HepG2 (cell line): ENCODE results near the gene EBF3. TPM values are rescaled to one million over a fixed set of nuclear protein-coding genes. Genes with fewer than 3 reads are reported as not detected.
"Not testable (repeated sequence)": the region's sequence is repeated elsewhere in the genome, so short reads cannot be mapped to it uniquely, and the experiment has no call there.

Experiments
- ATAC-seq: fragments of 200-7000 bp; cut with Tn5 transposase; 3 replicates; pipeline ENCODE4 v1.9.1; 2020; ENCODE audit warnings: mild to moderate bottlenecking, moderate library complexity
- BruUV-seq: library from RNA; stranded (reverse); fragments of 400-500 nt; replicated peaks from 2 replicates; lab custom pipeline; 2021; lab: Mats Ljungman, UMichigan
- CTCF ChIA-PET: fragments of 300-600 bp; formaldehyde crosslinking; extraction: SDS; loops from one replicate; lab custom pipeline; 2021; ENCODE audit warnings: low total read pairs, inconsistent platforms, low intra/inter-chr PET ratio; lab: Yijun Ruan, JAX
- POLR2A ChIA-PET: fragments of 350-600 bp; sonication (Branson Sonifier 250); formaldehyde crosslinking; loops from one replicate; lab custom pipeline; 2020; ENCODE audit warnings: antibody characterized with exemption, inconsistent platforms; lab: Yijun Ruan, JAX
- DNase-seq: peaks from one replicate; pipeline ENCODE4 v3.0.0-alpha.2; 2015; ENCODE audit warnings: low spot score
- FAIRE-seq: peaks from 3 replicates; lab custom pipeline; 2011; peaks lifted over from hg19 to GRCh38; lab: Jason Lieb, UNC
- H2AFZ ChIP-seq: one replicate; pipeline ENCODE4 v1.6.1; 2011; ENCODE audit warnings: low read length, inconsistent platforms
- H3K27ac ChIP-seq: fragments of 300-600 bp; 3 replicates; pipeline ENCODE4 v1.8.0; 2011; ENCODE audit warnings: mixed run types, mild to moderate bottlenecking, mixed read lengths, low read length, inconsistent platforms; ENCODE audit not compliant: insufficient read depth; ENCODE audit errors: extremely low read length
- H3K27me3 ChIP-seq, 2 experiments: fragments of 200-600 bp in 1 of 2; 2 replicates in 1 of 2; 3 replicates in 1 of 2; pipeline versions ENCODE4 v1.6.0 to v1.8.0; 2011; ENCODE audit warnings: low read length in 2 of 2, mild to moderate bottlenecking in 2 of 2, moderate library complexity in 2 of 2, inconsistent platforms in 1 of 2; ENCODE audit not compliant: insufficient read depth in 2 of 2, control insufficient read depth in 1 of 2
- H3K36me3 ChIP-seq, 2 experiments: fragments of 200-600 bp in 1 of 2; replicated peaks in 1 of 2; 2 replicates in 1 of 2; 3 replicates in 1 of 2; pipeline versions ENCODE4 v1.5.1 to v1.8.0; 2011; ENCODE audit warnings: low read length in 2 of 2, inconsistent platforms in 1 of 2; ENCODE audit not compliant: insufficient read depth in 2 of 2, control insufficient read depth in 1 of 2
- H3K4me1 ChIP-seq: 2 replicates; pipeline ENCODE4 v1.5.1; 2012; ENCODE audit warnings: low read length, inconsistent platforms; ENCODE audit not compliant: insufficient read depth
- H3K4me2 ChIP-seq: 2 replicates; pipeline ENCODE4 v1.6.0; 2011; ENCODE audit warnings: low read depth, low read length, inconsistent platforms
- H3K4me3 ChIP-seq, 3 experiments: fragments of 200-600 bp in 1 of 3; sonication (generic), shearing (Covaris generic) in 1 of 3; replicated peaks in 1 of 3; 2 replicates each; pipeline ENCODE4 v1.5.1; 2011 to 2016; ENCODE audit warnings: low read length in 3 of 3, inconsistent platforms in 2 of 3, low read depth in 2 of 3, mild to moderate bottlenecking in 2 of 3, control low read depth in 1 of 3, mixed read lengths in 1 of 3; ENCODE audit not compliant: insufficient read depth in 1 of 3
- H3K79me2 ChIP-seq: one replicate; pipeline ENCODE4 v1.6.1; 2011; ENCODE audit warnings: low read length, inconsistent platforms; ENCODE audit not compliant: insufficient read depth
- H3K9ac ChIP-seq: 2 replicates; pipeline ENCODE4 v1.6.0; 2011; ENCODE audit warnings: mild to moderate bottlenecking, low read depth, low read length, inconsistent platforms; ENCODE audit not compliant: insufficient read depth
- H3K9me3 ChIP-seq: 2 replicates; pipeline ENCODE4 v1.5.1; 2012; ENCODE audit warnings: mild to moderate bottlenecking, low read length
- H4K20me1 ChIP-seq: 2 replicates; pipeline ENCODE4 v1.6.0; 2011; ENCODE audit warnings: inconsistent platforms, mild to moderate bottlenecking, low read length, moderate library complexity; ENCODE audit not compliant: insufficient read depth
- ARID2 ChIP-seq: sonication (generic); formaldehyde crosslinking; IDR thresholded peaks from 2 replicates; pipeline ENCODE4 v1.8.1; 2022; ENCODE audit warnings: mild to moderate bottlenecking, missing genetic modification reagents, borderline replicate concordance
- HNF4A ChIP-seq: sonication (generic); formaldehyde crosslinking; IDR thresholded peaks from 2 replicates; pipeline ENCODE4 v1.4.0; 2020; ENCODE audit warnings: missing genetic modification reagents
- MTF1 ChIP-seq: sonication (generic); formaldehyde crosslinking; IDR thresholded peaks from 2 replicates; pipeline ENCODE4 v1.5.0; 2020; ENCODE audit warnings: missing genetic modification reagents
- ZBTB26 ChIP-seq: IDR thresholded peaks from 2 replicates; pipeline ENCODE4 v1.6.1; 2016; ENCODE audit warnings: missing compliant biosample characterization, missing genetic modification reagents, borderline replicate concordance
- ZNF292 ChIP-seq: sonication (generic); formaldehyde crosslinking; IDR thresholded peaks from 2 replicates; pipeline ENCODE4 v1.8.1; 2022; ENCODE audit warnings: mild to moderate bottlenecking, low read depth, missing genetic modification reagents, borderline replicate concordance
- WGBS: methylation state at CpG from one replicate; pipeline ENCODE4 v1.1.6; 2017; ENCODE audit warnings: low lambda C conversion rate; 5-methylcytosine and 5-hydroxymethylcytosine counted together
- in situ Hi-C: cut with HindIII; loops from 2 replicates; pipeline ENCODE4 v1.10.0; 2017; ENCODE audit warnings: low pct_unique_long_range_greater_than_20kb; ENCODE audit not compliant: extremely low pct_ligation_motif_present
- intact Hi-C: fragments of 100-400 bp; cut with micrococcal nuclease; formaldehyde crosslinking; loops from one replicate; pipeline ENCODE4 v1.10.0; 2022; ENCODE audit not compliant: unreplicated experiment
- polyA plus RNA-seq, 8 experiments: library from polyadenylated mRNA; depleted of rRNA in 3 of 8; stranded (reverse) in 7 of 8; unstranded in 1 of 8; fragments of >200 nt; fragmentation: Illumina TruSeq in 4 of 8; extraction: Trizol in 4 of 8; gene quantifications; 2 replicates each; pipeline versions ENCODE4 v1.2.1 to v1.2.3, GENCODE V29; 2011 to 2016; ENCODE audit warnings: low read depth in 4 of 8, missing spikeins in 1 of 8, mixed read lengths in 1 of 8; ENCODE audit not compliant: insufficient read depth in 1 of 8
- total RNA-seq, 5 experiments: library from RNA; depleted of rRNA; stranded (reverse); fragments of >200 nt; fragmentation: Illumina TruSeq; extraction: Trizol; gene quantifications; 2 replicates each; pipeline ENCODE4 v1.2.3, GENCODE V29; 2016; ENCODE audit warnings: low read depth in 1 of 5

Gene EBF3
- total and polyA plus RNA-seq, 2 of the 13 experiments (the other 11 are each of a cell fraction or from before 2014, with no cell fraction given), result not detected

DNA sequence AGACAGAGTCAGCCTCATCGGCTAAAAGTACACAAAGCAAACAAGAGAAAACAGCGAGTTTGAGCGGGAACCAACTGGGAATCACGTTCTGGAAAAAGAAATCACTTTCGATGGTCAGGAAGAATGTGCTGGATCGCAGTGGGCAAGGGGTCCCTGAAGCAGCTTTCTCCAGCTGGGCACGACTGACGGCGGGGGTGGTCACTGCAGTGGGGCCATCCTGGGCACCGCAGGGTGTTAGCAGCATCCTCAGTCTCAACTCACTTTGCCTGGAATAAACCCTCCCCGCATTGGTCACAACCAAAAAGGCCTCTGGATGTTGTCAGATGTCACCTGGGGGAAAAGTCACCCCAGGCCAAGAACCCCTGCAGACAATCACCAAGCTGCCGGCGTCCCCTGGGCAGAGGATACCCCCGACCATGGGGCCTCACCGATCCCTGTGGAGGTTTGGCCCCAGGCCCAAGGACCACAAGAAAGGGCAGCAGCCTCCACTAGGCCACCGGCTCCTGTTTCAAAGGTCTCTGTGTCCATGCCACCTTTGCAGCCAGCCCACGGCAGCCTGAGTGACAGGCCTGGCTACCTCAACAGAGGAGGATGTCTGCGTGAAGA, 42.9 kb downstream of the EBF3 start:
- no peak for ATAC-seq
- TF ChIP-seq ZBTB26 (CRISPR knock-in tag) (no peak), ZNF292 (CRISPR knock-in tag) (no peak), MTF1 (CRISPR knock-in tag) (no peak), ARID2 (CRISPR knock-in tag) (no peak), HNF4A (CRISPR knock-in tag) (no peak)
- H3K27ac ChIP-seq, result no peak overlapping the region
- H3K9me3 ChIP-seq, result no peaks in the 10 kb centered on the region
- no peak for FAIRE-seq
- H3K36me3 ChIP-seq, result no peaks in the 10 kb centered on the region
- H3K9ac ChIP-seq, result no peak overlapping the region
- BruUV-seq, result no TSS peak
- in situ Hi-C loops, result no loop called here
- no peak for DNase-seq
- H3K27me3 ChIP-seq, result peaks cover 4 to 46% of the 10 kb centered on the region in 2 experiments; a peak in 4 of 5 replicates
- no peak overlapping the region for H3K4me2 ChIP-seq
- H4K20me1 ChIP-seq, result no peaks in the 10 kb centered on the region
- ChIA-PET CTCF (no interaction called here), POLR2A (no interaction called here)
- intact Hi-C loops, result no loop called here
- no peak overlapping the region for H3K4me3 ChIP-seq
- H3K4me1 ChIP-seq, result no peaks in the 10 kb centered on the region
- no peaks in the 10 kb centered on the region for H3K79me2 ChIP-seq
- WGBS, result 10% methylated on average over 9 of the region's 18 CpGs
- no peak overlapping the region for H2AFZ ChIP-seq

DNA sequence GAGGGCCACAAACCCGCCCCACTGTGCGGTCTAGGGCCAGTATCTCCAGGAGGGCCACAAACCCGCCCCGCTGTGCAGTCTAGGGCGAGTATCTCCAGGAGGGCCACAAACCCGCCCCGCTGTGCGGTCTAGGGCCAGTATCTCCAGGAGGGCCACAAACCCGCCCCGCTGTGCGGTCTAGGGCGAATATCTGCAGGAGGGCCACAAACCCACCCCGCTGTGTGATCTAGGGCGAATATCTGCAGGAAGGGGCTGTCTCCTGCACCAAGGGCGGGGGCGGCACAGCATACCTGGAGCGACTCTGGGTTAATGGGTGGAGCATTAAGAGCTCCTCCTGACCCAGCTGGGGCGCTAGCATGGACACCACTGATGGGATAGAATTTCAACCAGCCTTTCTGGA, 43.9 kb downstream of the EBF3 start:
- H3K9ac ChIP-seq, H3K9me3 ChIP-seq, H2AFZ ChIP-seq, H4K20me1 ChIP-seq, H3K27ac ChIP-seq, H3K4me3 ChIP-seq, in situ Hi-C loops, H3K4me1 ChIP-seq, intact Hi-C loops, DNase-seq, BruUV-seq, POLR2A ChIA-PET, H3K79me2 ChIP-seq, ATAC-seq, H3K36me3 ChIP-seq, CTCF ChIA-PET, H3K4me2 ChIP-seq, FAIRE-seq: not testable (repeated sequence)
- 44% methylated on average over 4 of the region's 18 CpGs for WGBS
- peaks cover 4 to 46% of the 10 kb centered on the region in 2 experiments; a peak in 4 of 5 replicates for H3K27me3 ChIP-seq
